Measurements from ENCODE around the gene KRTAP12-4.

KRTAP12-4 gene

GRCh38 chr21:44618909-44619308 is 35.5 kb downstream of the KRTAP12-4 start:
- Histone ChIP-seq H3K4me1 (ENCODE audit: control insufficient read depth in 1 of 2, insufficient read depth in 2 of 2, low read length in 2 of 2) (peaks cover 0 to 11% of the 10 kb centered on the region in 2 donors), H3K4me3 (ENCODE audit: low read depth in 1 of 2, low read length in 2 of 2) (no peak overlapping the region), H3K27ac (ENCODE audit: low read depth, low read length) (no peak overlapping the region), H3K9me3 (ENCODE audit: control insufficient read depth in 1 of 2, low read length in 2 of 2) (peaks cover 9% of the 10 kb centered on the region in 2 donors), H3K9ac (ENCODE audit: low read depth in 1 of 2, low read length in 2 of 2) (no peak overlapping the region), H3K27me3 (ENCODE audit: control insufficient read depth in 1 of 2, insufficient read depth in 2 of 2, low read length in 2 of 2) (no peaks in the 10 kb centered on the region), H3K36me3 (ENCODE audit: control insufficient read depth in 1 of 2, insufficient read depth in 2 of 2, low read length in 2 of 2) (no peaks in the 10 kb centered on the region)

- Histone ChIP-seq H3K36me3 (ENCODE audit: control insufficient read depth in 1 of 2, insufficient read depth in 2 of 2, low read length in 2 of 2) (no peaks in the 10 kb centered on the region), H3K4me1 (ENCODE audit: control insufficient read depth in 1 of 2, insufficient read depth in 2 of 2, low read length in 2 of 2) (peaks cover 0 to 11% of the 10 kb centered on the region in 2 donors), H3K27me3 (ENCODE audit: control insufficient read depth in 1 of 2, insufficient read depth in 2 of 2, low read length in 2 of 2) (no peaks in the 10 kb centered on the region), H3K9ac (ENCODE audit: low read depth in 1 of 2, low read length in 2 of 2) (no peak overlapping the region), H3K4me3 (ENCODE audit: low read depth in 1 of 2, low read length in 2 of 2) (no peak overlapping the region), H3K9me3 (ENCODE audit: control insufficient read depth in 1 of 2, low read length in 2 of 2) (peaks cover 5 to 7% of the 10 kb centered on the region in 2 donors), H3K27ac (ENCODE audit: low read depth, low read length) (no peak overlapping the region)
Observed at GRCh38 chr21:44618504-44618903, 36.0 kb downstream of the KRTAP12-4 start.

GRCh38 chr21:44617071-44617501 is 37.4 kb downstream of the KRTAP12-4 start:
- no peak overlapping the region for H3K4me3 ChIP-seq (ENCODE audit: low read depth in 1 of 2, low read length in 2 of 2)
- H3K4me1 ChIP-seq (ENCODE audit: control insufficient read depth in 1 of 2, insufficient read depth in 2 of 2, low read length in 2 of 2): peaks cover 0 to 11% of the 10 kb centered on the region in 2 donors
- H3K9ac ChIP-seq (ENCODE audit: low read depth in 1 of 2, low read length in 2 of 2): no peak overlapping the region
- no peaks in the 10 kb centered on the region for H3K27me3 ChIP-seq (ENCODE audit: control insufficient read depth in 1 of 2, insufficient read depth in 2 of 2, low read length in 2 of 2)
- no peak overlapping the region for H3K27ac ChIP-seq (ENCODE audit: low read depth, low read length)
- no peaks in the 10 kb centered on the region for H3K36me3 ChIP-seq (ENCODE audit: control insufficient read depth in 1 of 2, insufficient read depth in 2 of 2, low read length in 2 of 2)
- no peaks in the 10 kb centered on the region for H3K9me3 ChIP-seq (ENCODE audit: control insufficient read depth in 1 of 2, low read length in 2 of 2)

- H3K4me3 ChIP-seq (ENCODE audit: low read depth in 1 of 2, low read length in 2 of 2): no peak overlapping the region
- no peak overlapping the region for H3K9ac ChIP-seq (ENCODE audit: low read depth in 1 of 2, low read length in 2 of 2)
- no peaks in the 10 kb centered on the region for H3K36me3 ChIP-seq (ENCODE audit: control insufficient read depth in 1 of 2, insufficient read depth in 2 of 2, low read length in 2 of 2)
- H3K27me3 ChIP-seq (ENCODE audit: control insufficient read depth in 1 of 2, insufficient read depth in 2 of 2, low read length in 2 of 2): no peaks in the 10 kb centered on the region
- peaks cover 0 to 11% of the 10 kb centered on the region in 2 donors for H3K4me1 ChIP-seq (ENCODE audit: control insufficient read depth in 1 of 2, insufficient read depth in 2 of 2, low read length in 2 of 2)
- H3K9me3 ChIP-seq (ENCODE audit: control insufficient read depth in 1 of 2, low read length in 2 of 2): no peaks in the 10 kb centered on the region
- H3K27ac ChIP-seq (ENCODE audit: low read depth, low read length): no peak overlapping the region
Observed at GRCh38 chr21:44616591-44616926, 37.9 kb downstream of the KRTAP12-4 start.

- Histone ChIP-seq H3K9me3 (ENCODE audit: control insufficient read depth in 1 of 2, low read length in 2 of 2) (peaks cover 0 to 2% of the 10 kb centered on the region in 2 donors), H3K27ac (ENCODE audit: low read depth, low read length) (no peak overlapping the region), H3K4me3 (ENCODE audit: low read depth in 1 of 2, low read length in 2 of 2) (no peak overlapping the region), H3K36me3 (ENCODE audit: control insufficient read depth in 1 of 2, insufficient read depth in 2 of 2, low read length in 2 of 2) (no peaks in the 10 kb centered on the region), H3K27me3 (ENCODE audit: control insufficient read depth in 1 of 2, insufficient read depth in 2 of 2, low read length in 2 of 2) (no peaks in the 10 kb centered on the region), H3K9ac (ENCODE audit: low read depth in 1 of 2, low read length in 2 of 2) (no peak overlapping the region), H3K4me1 (ENCODE audit: control insufficient read depth in 1 of 2, insufficient read depth in 2 of 2, low read length in 2 of 2) (peaks cover 0 to 11% of the 10 kb centered on the region in 2 donors)
Observed at GRCh38 chr21:44615911-44616590, 38.4 kb downstream of the KRTAP12-4 start.

- Histone ChIP-seq H3K9me3 (ENCODE audit: control insufficient read depth in 1 of 2, low read length in 2 of 2) (peaks cover 3% of the 10 kb centered on the region in 2 donors), H3K36me3 (ENCODE audit: control insufficient read depth in 1 of 2, insufficient read depth in 2 of 2, low read length in 2 of 2) (no peaks in the 10 kb centered on the region), H3K27me3 (ENCODE audit: control insufficient read depth in 1 of 2, insufficient read depth in 2 of 2, low read length in 2 of 2) (no peaks in the 10 kb centered on the region), H3K27ac (ENCODE audit: low read depth, low read length) (no peak overlapping the region), H3K4me3 (ENCODE audit: low read depth in 1 of 2, low read length in 2 of 2) (no peak overlapping the region), H3K9ac (ENCODE audit: low read depth in 1 of 2, low read length in 2 of 2) (no peak overlapping the region), H3K4me1 (ENCODE audit: control insufficient read depth in 1 of 2, insufficient read depth in 2 of 2, low read length in 2 of 2) (peaks cover 0 to 11% of the 10 kb centered on the region in 2 donors)
Observed at GRCh38 chr21:44615466-44615865, 39.0 kb downstream of the KRTAP12-4 start.

GRCh38 chr21:44614961-44615391 is 39.5 kb downstream of the KRTAP12-4 start:
- H3K9me3 ChIP-seq (ENCODE audit: control insufficient read depth in 1 of 2, low read length in 2 of 2): peaks cover 3 to 7% of the 10 kb centered on the region in 2 donors
- no peak overlapping the region for H3K9ac ChIP-seq (ENCODE audit: low read depth in 1 of 2, low read length in 2 of 2)
- H3K4me3 ChIP-seq (ENCODE audit: low read depth in 1 of 2, low read length in 2 of 2): no peak overlapping the region
- peaks cover 0 to 11% of the 10 kb centered on the region in 2 donors for H3K4me1 ChIP-seq (ENCODE audit: control insufficient read depth in 1 of 2, insufficient read depth in 2 of 2, low read length in 2 of 2)
- H3K36me3 ChIP-seq (ENCODE audit: control insufficient read depth in 1 of 2, insufficient read depth in 2 of 2, low read length in 2 of 2): no peaks in the 10 kb centered on the region
- no peak overlapping the region for H3K27ac ChIP-seq (ENCODE audit: low read depth, low read length)
- H3K27me3 ChIP-seq (ENCODE audit: control insufficient read depth in 1 of 2, insufficient read depth in 2 of 2, low read length in 2 of 2): no peaks in the 10 kb centered on the region

GRCh38 chr21:44614161-44614631 is 40.3 kb downstream of the KRTAP12-4 start:
- no peaks in the 10 kb centered on the region for H3K27me3 ChIP-seq (ENCODE audit: control insufficient read depth in 1 of 2, insufficient read depth in 2 of 2, low read length in 2 of 2)
- H3K4me1 ChIP-seq (ENCODE audit: control insufficient read depth in 1 of 2, insufficient read depth in 2 of 2, low read length in 2 of 2): peaks cover 0 to 9% of the 10 kb centered on the region in 2 donors
- no peaks in the 10 kb centered on the region for H3K36me3 ChIP-seq (ENCODE audit: control insufficient read depth in 1 of 2, insufficient read depth in 2 of 2, low read length in 2 of 2)
- no peak overlapping the region for H3K4me3 ChIP-seq (ENCODE audit: low read depth in 1 of 2, low read length in 2 of 2)
- H3K27ac ChIP-seq (ENCODE audit: low read depth, low read length): no peak overlapping the region
- H3K9ac ChIP-seq (ENCODE audit: low read depth in 1 of 2, low read length in 2 of 2): no peak overlapping the region
- H3K9me3 ChIP-seq (ENCODE audit: control insufficient read depth in 1 of 2, low read length in 2 of 2): peaks cover 5 to 7% of the 10 kb centered on the region in 2 donors

- H3K27ac ChIP-seq (ENCODE audit: low read depth, low read length): no peak overlapping the region
- H3K36me3 ChIP-seq (ENCODE audit: control insufficient read depth in 1 of 2, insufficient read depth in 2 of 2, low read length in 2 of 2): no peaks in the 10 kb centered on the region
- peaks cover 5 to 7% of the 10 kb centered on the region in 2 donors for H3K9me3 ChIP-seq (ENCODE audit: control insufficient read depth in 1 of 2, low read length in 2 of 2)
- no peaks in the 10 kb centered on the region for H3K27me3 ChIP-seq (ENCODE audit: control insufficient read depth in 1 of 2, insufficient read depth in 2 of 2, low read length in 2 of 2)
- H3K9ac ChIP-seq (ENCODE audit: low read depth in 1 of 2, low read length in 2 of 2): no peak overlapping the region
- H3K4me3 ChIP-seq (ENCODE audit: low read depth in 1 of 2, low read length in 2 of 2): no peak overlapping the region
- peaks cover 0 to 3% of the 10 kb centered on the region in 2 donors for H3K4me1 ChIP-seq (ENCODE audit: control insufficient read depth in 1 of 2, insufficient read depth in 2 of 2, low read length in 2 of 2)
Observed at GRCh38 chr21:44613386-44614155, 40.9 kb downstream of the KRTAP12-4 start.

GRCh38 chr21:44612669-44613229 is 41.7 kb downstream of the KRTAP12-4 start:
- Histone ChIP-seq H3K4me1 (ENCODE audit: control insufficient read depth in 1 of 2, insufficient read depth in 2 of 2, low read length in 2 of 2) (no peaks in the 10 kb centered on the region), H3K9me3 (ENCODE audit: control insufficient read depth in 1 of 2, low read length in 2 of 2) (peaks cover 5 to 7% of the 10 kb centered on the region in 2 donors), H3K27ac (ENCODE audit: low read depth, low read length) (no peak overlapping the region), H3K27me3 (ENCODE audit: control insufficient read depth in 1 of 2, insufficient read depth in 2 of 2, low read length in 2 of 2) (no peaks in the 10 kb centered on the region), H3K4me3 (ENCODE audit: low read depth in 1 of 2, low read length in 2 of 2) (no peak overlapping the region), H3K9ac (ENCODE audit: low read depth in 1 of 2, low read length in 2 of 2) (no peak overlapping the region), H3K36me3 (ENCODE audit: control insufficient read depth in 1 of 2, insufficient read depth in 2 of 2, low read length in 2 of 2) (no peaks in the 10 kb centered on the region)
